Measurements from ENCODE around the gene SLC12A3.

DNA sequence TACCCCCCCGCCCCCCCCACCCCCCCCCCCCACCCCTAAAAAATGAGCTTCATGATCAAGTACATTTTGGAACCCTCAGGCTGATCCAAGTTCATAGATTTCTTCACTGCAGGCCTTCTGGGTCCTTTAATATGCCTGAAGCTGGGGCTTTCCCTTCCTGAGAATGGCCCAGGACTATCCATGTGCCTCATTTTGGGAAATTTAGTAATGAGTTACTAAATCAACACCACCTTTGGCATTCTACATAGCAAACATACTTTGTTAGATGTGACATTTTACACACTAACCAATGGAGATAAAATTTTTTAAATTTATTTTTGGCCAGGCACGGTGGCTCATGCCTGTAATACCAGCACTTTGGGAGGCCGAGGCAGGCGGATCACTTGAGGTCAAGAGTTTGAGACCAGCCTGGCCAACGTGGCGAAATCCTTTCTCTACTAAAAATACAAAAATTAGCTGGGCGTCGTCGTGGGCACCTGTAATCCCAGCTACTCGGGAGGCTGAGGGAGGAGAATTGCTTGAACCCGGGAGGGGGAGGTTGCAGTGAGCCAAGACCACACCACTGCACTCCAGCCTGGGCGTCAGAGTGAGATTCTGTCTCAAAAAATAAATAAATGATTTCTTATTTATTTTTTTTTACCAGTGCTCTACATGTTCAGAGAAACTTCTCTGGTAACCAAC, 81.0 kb downstream of the SLC12A3 start:
- TF ChIP-seq CTCF (IDR thresholded peaks at IDR 0.05; ENCODE audit: poor library complexity) = no peak
- TF ChIP-seq EZH2 (IDR thresholded peaks at IDR 0.05; ENCODE audit: borderline replicate concordance) = no peak
- no peak for TF ChIP-seq EZH2phosphoT487 (IDR thresholded peaks at IDR 0.05; ENCODE audit: low read depth, severe bottlenecking, unreplicated experiment)

Data from hepatocyte (in vitro differentiated cells).